Amniotic epithelial cell (primary cell): Measurements from ENCODE around the gene TMEM128.
"Not testable (repeated sequence)": the region's sequence is repeated elsewhere in the genome, so short reads cannot be mapped to it uniquely, and the experiment has no call there.

Experiments
- DNase-seq: peaks from one replicate; pipeline ENCODE4 v3.0.0-alpha.2; 2010; ENCODE audit warnings: low read depth

TMEM128 gene, protein sequence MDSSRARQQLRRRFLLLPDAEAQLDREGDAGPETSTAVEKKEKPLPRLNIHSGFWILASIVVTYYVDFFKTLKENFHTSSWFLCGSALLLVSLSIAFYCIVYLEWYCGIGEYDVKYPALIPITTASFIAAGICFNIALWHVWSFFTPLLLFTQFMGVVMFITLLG

DNA sequence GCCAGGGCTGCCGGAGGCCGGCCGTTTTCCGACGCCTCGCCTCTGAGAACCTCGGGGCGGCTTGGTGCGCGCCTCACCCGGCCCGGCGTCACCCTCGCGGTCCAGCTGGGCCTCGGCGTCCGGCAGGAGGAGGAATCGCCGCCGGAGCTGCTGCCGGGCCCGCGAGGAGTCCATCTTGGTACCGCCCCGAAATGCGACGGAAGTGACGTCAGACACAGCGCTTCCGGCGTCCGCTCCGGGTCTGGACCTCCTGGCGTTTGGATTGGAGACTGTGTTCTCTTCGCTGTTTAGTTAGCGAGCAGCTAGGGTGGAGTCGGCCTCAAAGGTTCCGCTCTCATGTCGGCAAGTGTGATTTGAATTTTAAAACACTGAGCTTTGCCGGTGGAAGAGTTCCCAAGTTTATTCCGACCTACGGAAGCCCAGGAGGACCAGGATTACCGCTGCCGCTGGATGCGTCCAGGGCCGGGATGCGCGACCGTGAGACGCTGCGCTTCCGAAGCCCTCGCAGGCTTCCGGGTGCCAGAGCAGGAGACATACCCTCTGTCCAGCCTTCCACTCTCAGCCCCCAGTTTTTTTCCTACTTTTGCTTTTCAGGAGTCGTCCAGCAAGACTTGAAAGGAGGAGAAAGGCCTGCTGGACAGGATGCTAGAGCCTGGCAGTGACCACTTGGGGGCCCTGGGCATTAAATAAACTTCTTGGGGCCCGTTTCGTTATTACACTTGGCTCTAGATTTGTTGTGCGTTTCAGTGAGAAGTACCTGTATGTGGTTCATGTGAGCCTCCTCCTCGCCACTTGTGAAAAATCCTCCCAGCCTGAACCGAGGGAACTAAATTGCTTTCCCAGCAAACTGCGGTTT is at the start of gene TMEM128:
Gene TMEM128 (minus strand): TSS at position 195 of the 856 bp plus-strand sequence. CDS start 21 bp downstream, at position 174.
- DNase-seq = peak; percentile 92

DNA sequence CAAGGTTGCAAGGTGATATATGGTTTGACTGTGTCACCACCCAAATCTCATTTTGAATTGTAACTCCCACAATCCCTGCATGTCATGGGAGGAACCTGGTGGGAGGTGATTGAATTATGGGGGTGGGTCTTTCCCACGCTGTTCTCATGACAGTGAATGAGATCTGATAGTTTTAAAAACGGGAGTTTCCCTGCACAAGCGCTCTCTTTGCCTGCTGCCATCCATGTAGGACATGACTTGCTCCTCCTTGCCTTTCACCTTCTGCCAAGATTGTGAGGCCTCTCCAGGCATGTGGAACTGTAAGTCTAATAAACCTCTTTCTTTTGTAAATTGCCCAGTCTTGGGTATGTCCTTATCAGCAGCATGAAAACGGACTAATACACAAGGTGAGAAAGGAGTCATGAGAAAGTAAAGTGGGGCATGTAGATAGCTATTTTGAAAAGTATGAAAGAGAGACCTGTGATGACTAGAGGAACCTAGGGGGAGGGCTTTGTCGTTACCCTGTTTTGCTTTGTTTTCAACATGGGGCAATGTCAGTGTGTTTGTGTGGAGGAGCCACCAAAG is 48.3 kb upstream of the TMEM128 start:
- DNase-seq = no peak

DNA sequence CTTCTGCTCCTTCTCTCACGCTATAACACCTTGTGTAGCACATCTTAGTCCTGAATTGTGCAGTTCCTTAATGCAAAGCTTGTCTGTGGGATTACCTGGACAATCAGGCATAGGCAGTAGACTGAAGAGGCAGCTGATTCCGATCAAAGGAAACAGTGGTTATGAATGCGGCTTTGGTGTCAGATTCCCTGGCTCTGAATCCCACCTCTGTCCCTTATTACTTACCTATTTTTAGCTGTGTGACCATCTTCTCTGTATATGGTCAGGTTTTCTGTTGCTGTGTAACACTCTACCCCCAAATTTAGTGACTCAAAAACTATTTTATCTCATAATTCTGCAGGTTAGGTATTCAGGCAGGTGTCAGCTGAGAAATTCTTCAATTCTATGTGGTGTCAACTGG is 45.3 kb upstream of the TMEM128 start:
- DNase-seq = no peak

DNA sequence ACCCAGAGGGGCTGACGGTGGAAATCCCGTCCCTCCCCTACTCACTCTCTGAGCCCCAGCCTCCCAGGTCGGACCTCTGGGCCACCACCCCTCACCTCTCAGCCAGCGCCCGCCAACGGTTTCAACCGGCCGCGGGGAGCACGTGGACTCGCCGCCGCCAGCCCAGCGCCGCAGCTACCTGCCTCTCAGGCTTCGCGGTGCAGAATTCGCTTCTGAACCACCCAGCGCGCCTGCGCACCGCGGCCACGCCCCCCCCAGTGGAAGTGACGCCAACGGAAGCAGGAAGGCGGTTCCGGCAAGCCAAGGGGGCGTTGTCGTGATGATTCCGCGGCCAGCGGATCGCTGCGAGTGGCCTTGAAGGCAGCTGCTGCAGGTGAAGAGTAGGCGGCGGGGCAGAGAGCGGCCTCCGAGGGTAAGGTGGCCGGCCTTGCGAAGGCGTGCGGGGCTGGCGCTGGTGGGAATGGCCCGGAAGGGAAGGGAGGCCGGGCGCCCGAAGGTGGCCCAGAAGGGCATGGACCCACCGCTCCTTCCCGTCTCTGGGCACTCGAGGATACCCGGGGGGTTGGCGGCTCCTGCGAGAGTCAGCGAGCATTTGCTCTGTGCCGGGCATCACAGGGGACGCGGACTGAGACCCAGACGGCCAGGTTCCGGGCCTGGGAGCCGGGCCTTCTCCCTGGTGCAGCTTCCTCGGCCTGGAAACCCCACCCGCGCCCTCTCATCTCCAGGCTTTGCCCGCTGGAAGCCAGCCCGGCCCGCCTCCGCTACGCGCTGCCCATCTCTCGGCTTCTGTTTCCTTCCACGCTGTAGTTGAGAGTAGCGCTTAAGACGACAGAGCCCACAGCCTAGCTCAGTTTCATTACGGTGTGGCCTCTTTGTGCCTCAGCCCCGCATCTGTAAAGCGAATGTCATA is 42.2 kb upstream of the TMEM128 start, which contains the start of the genes LYAR and ZBTB49:
Gene LYAR (minus strand): TSS at position 214 of the 910 bp plus-strand sequence. CDS start 6,412 bp downstream, outside the sequence.
Gene ZBTB49 (plus strand): TSS at position 311 of the 910 bp plus-strand sequence. CDS start 9,695 bp downstream, outside the sequence.
- DNase-seq = peak; percentile 84

DNA sequence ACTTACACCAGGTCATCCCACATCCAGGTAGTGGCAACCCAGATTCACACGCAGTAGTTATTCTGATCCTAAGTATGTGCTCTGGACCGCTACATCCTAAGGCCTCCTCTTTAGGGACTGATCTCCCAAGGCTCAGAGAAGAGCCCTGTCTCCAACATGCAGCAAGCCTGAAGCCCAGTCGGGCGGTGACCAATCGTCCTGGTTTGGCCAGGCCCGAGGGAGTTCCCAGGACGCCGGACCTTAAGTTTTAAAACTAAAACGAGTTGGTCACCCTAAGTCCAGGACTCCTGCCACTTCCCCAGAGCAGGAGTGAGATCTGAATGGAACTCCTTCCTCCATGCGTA is 41.5 kb upstream of the TMEM128 start:
- no peak for DNase-seq

DNA sequence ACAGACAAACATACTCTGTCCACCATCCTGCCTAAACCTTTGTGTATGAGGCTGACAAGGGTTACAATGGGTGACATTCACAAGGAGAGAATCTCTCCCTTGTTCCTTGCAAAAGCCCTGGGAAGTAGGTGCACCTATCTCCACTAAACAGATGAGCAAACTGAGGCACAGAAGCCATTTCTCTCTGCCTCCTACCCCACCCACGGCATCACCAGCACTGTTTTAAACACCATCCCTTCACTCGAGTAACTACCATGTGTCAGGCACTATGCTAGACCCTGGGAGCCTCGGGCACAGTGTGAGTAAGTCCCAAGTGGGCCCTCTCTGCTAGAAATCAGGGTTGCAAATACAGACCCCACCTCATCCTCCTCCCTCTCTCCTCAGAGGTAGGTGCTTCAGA is 41.0 kb upstream of the TMEM128 start:
- no peak for DNase-seq

DNA sequence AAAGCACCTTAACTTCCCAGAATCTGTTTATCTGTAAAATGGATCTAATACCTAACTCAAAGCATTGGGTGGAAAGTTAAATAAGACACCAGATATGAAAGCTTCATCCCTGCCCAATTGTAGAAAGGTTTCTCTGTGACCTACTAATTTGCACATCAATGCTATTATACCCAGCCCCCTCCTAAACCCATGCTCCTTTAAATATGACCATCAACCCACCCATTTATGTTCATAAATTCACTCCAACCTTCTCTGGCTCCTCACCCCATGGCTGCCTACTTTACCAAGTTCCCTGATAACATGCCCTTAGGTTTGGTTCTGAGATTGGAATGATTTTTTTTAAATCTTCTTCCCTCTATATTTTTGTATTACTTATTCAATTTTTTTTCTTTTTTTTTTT is 40.1 kb upstream of the TMEM128 start:
- no peak for DNase-seq

DNA sequence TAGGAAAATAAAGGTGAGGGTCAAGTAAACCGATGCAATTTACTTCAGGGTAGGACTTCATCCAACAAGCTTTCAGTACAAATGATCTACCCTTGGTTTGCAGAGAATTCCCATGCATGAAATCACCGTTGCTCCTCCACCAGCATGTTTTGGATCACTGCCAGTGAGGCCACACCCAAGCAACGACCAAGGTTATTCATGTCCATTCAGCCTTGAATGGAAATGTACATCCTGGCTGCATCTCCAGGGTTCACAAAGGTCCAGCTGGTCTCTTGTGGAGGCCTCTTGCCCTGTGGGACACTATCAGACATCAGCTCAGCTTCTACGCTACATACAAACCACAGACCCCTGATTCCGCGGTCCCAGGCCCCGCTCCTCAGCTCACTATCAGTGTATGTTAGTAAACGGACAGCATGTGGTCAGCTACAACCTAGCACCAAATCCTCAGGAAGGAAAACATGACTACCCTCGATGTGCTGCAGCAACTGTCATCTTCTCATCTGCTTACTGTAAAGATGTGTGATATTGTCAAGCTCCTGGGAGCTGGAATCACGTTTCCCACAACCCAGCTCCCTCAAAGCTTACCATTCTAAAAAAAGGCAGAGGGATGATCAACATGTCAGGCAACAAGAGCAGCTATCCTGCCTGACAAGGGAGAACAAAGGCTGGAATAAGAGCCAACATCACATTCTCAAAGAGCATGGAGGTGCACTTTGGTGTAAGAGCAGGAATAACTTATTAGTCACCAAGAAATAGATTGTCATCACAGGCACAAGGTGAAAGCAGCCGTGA is 37.0 kb upstream of the TMEM128 start:
- DNase-seq = peak; percentile 85

DNA sequence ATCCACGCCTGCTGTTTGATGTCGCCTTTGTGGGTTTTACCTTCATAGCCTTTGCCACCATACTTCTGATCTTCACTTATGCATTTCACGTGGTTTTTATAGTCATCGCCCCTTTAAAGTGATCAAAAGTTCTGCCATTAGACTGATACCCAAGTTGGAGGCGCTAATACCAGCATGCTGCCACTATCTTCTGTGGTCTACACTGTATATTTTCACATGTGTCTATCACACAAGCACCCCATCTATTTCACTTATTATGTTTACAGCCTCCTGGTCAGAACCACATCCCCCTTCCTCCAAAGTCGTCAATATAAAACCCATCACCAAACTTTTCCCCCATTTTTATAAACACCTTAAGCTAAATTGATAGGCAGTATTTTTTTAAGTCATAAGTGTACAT is 33.8 kb upstream of the TMEM128 start:
- DNase-seq = no peak

DNA sequence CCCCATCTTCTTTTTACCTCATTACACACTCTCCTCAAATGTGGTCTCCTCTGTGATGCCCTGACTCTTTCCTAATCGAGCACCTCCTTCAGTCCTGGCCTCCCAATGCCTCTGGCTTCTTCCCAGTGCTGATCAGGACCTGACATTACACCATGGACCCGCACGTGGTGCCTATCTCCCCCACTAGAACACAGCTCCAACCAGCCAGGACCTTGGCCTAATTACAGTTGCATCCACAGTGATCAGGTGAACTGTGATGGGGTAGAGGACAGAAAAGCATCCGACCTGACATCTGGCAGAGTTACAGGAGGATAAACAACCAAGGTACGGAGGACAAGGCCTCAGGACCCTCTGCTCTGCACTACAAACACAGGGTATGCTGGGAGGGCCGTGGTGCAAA is 29.5 kb upstream of the TMEM128 start:
- no peak for DNase-seq

DNA sequence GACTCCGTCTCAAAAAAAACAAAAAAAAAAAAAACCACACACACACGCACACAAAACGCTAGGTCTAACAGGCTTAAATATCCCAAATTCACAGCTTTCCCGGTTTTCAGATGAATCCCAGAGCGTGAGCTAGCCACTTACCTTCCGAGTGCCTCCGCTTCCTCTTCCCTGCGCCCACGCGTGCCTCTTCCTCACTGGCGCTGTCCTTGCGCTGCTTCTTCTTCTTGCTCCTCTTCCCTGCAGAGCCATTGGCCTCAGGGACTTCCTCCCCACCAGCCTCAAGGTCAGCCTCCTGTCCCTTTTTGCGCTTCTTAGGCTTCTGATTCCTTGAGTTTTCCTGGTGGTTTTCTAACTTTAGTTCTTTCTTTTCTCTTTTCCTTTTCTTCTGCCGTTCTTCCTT is 26.2 kb upstream of the TMEM128 start:
- no peak for DNase-seq

DNA sequence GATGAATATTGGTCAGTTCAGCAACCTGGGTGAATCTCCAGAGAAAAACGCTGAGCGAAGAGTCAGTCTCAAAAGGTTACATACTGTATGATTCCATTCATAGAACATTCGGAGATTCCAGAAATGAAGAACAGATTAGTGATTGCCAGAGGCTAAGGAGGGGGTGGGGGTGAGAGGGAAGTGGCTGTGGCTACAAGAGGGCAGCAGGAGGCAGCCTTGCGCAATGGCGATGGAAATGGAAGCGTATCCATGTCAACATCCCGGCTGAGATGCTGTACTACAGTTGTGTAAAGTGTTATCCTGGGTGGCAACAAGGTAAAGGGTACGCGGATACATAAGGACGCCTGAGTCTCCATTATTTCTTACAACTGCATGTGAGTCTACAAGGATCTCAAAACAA is 23.9 kb upstream of the TMEM128 start:
- peak; percentile 42 for DNase-seq

DNA sequence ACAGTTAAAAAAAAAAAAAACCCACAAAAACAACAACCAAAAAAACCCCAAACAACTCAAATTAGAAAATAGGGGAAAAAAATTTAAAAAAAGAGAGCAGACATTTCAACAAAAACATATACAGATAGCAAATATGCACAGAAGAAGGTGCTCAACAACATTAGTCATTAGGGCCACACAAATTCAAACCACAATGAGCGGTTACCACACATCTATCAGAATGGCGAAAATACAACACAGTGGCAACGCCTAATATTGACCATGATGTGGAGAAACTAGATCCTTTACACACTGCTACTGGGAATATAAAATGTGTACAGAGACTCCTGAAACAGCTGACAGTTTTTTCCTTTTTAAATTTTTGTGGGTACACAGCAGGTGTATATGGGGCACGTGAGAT is 22.5 kb upstream of the TMEM128 start:
- DNase-seq = peak; percentile 75

DNA sequence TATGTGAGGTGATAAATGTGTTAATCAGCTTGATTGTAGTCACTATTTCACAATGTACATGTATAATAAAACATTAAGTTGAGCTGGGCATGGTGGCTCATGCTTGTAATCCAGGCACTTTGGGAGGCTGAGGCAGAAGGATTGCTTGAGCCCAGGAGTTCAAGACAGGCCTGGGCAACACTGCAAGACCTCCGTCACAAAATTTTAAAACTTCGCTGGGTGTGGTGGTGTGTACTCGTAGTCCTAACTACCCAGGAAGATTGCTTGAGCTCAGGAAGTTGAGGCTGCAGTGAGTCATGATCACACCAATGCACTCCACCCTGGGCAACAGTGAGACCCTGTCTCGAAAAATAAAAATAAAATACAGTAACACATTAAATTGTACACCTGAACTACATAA is 21.8 kb upstream of the TMEM128 start:
- peak; percentile 43 for DNase-seq

DNA sequence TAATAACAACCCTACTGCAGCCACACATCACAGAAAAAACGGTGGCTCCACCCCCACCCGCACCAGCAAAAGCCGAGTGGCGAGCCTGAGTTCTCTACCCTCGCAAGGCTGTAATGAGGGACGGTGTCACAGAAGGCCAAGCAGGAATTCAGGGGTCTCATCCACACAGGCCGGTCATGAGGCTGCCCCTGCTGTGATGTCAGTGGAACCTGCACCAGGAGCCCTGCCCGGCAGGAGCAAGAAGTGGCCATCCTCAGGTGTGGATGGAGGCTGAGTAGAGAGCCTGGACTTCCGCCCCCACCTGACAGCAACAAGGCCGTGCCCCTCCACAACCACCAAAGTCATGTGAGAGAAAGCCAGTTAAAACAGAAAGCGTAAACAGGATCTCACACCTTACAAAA is 21.3 kb upstream of the TMEM128 start:
- no peak for DNase-seq

DNA sequence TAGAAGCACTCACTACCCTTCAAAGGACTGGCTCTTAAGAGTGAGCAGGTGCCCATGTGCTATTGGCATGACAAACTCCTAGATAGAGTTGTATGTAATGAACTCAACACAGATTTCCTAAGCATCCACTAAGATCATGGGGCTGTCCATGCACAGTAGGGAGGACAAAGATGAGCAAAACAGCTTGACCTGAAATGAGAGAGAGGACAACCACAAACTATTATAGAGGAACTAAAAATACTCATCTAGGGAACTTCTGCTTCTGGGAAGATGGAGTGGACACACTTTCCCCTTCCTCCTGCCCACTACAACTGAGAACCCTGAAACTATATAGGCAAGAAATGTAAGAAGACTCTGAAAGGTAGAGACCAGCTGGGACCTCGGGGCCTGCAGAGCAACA is 20.8 kb upstream of the TMEM128 start:
- DNase-seq = no peak

DNA sequence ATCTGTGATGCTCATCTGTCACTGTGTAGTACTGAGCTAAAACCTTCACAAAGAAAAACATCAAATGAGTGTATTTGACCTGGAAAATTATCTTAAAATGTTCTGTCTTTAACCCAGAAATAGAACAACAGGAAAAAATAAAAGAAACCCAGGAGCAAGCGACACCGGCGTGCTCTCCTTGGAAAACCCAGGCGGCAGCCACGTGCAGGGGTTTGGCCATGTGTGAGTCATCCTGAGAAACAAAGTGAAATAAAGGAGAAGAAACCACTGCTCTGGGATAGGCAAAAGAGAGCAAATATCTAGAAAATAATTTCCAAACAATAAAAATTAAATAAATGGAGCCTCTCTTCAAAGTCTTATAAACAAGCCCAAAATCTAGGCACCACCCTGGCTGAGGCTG is 20.0 kb upstream of the TMEM128 start:
- peak; percentile 15 for DNase-seq

DNA sequence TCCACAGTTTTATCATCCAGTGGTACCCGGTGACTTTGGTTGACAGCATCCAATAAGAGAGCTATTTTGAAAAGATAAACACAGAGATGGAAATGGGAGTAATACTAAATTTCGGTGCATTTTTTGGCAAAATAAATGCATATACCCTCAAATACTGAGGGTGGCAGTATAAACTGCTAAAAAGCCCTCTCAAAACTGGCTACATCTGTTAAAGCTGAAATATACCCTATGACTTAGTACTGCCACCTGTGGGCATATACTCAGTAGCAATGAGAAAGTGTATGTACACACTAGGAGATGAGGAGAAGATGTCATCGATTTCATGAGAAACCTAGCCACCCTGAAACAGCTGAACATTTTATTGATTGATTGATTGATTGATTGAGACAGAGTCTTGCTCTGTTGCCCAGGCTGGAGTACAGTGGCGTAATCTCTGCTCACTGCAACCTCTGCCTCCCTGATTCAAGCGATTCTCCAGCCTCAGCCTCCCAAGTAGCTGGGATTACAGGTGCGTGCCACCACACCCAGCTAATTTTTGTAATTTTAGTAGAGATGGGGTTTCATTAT is 12.2 kb upstream of the TMEM128 start:
- peak; percentile 62 for DNase-seq

DNA sequence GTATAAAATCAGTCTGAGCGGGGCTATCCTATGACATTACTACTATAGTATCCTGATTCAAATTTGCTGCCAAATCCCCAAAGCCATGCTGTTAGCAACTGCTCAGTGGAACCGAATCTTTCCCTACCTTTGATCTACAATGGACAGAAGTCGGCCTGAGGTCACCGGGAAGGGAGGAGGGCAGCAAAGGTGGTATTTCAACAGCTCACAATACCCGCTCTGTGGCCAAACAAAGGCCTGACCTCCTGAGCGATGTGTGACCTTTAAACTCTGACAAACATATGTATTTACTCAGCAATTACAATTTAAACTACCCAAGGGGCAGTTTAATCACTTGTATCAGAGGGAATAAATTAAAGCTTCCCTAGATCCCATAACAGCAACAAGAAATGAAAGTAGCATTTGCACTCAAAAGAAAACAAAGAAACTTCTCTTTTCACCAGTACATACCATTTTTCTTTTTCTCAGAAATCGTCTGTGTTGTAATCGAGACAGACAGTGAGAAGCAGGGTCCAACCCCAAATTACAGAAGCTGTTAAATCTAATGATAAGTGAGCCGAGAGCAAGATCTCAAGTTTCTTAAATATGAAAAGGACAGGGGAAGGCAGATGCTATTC is 11.6 kb upstream of the TMEM128 start:
- DNase-seq = no peak

DNA sequence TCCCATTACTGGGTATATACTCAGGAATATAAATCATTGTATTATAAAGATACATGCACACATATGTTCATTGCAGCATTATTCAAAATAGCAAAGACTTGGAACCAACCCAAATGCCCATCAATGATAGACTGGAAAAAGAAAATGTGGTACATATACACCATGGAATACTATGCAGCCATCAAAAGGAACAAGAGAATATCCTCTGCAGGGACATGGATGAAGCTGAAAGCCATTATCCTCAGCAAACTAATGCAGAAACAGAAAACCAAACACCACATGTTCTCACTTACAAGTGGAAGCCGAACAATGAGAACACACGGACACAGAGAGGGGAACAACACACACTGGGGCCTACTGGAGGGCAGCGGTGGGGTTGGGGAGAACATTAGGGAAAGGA is 9.7 kb upstream of the TMEM128 start:
- not testable (repeated sequence) for DNase-seq

DNA sequence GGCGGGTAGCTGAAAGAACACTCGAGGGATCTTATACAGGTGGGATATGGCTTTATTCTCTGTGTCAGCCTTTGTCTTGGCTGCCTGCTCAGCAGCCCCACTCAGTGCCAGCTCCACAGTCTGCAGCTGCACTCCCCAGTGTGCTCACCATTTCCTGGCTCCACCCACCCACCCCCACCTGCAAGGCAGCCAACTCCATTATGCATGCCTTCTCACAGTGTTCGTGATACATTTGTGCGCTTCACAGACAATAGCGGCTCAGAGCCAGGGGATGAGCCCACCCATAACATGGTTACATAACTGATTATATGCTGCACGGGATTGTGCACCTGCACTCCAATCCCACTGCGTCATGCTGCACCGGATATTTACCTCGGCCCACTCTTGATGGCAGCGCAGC is 8.8 kb upstream of the TMEM128 start:
- DNase-seq = no peak
